NCI-H2081 treated with DMSO at 0.1 percent for 48 hours (cell line): ENCODE data around the gene UBN1.

Experiments used
- DNase-seq: peaks from one replicate; lab custom pipeline; 2025; lab: John Stamatoyannopoulos, UW

The UBN1 gene, protein sequence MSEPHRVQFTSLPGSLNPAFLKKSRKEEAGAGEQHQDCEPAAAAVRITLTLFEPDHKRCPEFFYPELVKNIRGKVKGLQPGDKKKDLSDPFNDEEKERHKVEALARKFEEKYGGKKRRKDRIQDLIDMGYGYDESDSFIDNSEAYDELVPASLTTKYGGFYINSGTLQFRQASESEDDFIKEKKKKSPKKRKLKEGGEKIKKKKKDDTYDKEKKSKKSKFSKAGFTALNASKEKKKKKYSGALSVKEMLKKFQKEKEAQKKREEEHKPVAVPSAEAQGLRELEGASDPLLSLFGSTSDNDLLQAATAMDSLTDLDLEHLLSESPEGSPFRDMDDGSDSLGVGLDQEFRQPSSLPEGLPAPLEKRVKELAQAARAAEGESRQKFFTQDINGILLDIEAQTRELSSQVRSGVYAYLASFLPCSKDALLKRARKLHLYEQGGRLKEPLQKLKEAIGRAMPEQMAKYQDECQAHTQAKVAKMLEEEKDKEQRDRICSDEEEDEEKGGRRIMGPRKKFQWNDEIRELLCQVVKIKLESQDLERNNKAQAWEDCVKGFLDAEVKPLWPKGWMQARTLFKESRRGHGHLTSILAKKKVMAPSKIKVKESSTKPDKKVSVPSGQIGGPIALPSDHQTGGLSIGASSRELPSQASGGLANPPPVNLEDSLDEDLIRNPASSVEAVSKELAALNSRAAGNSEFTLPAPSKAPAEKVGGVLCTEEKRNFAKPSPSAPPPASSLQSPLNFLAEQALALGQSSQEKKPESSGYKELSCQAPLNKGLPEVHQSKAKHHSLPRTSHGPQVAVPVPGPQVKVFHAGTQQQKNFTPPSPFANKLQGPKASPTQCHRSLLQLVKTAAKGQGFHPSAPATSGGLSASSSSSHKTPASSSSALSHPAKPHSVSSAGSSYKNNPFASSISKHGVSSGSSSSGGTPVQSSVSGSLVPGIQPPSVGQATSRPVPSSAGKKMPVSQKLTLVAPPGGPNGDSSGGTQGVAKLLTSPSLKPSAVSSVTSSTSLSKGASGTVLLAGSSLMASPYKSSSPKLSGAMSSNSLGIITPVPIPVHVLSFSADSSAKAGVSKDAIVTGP (N-terminal part only)

DNA sequence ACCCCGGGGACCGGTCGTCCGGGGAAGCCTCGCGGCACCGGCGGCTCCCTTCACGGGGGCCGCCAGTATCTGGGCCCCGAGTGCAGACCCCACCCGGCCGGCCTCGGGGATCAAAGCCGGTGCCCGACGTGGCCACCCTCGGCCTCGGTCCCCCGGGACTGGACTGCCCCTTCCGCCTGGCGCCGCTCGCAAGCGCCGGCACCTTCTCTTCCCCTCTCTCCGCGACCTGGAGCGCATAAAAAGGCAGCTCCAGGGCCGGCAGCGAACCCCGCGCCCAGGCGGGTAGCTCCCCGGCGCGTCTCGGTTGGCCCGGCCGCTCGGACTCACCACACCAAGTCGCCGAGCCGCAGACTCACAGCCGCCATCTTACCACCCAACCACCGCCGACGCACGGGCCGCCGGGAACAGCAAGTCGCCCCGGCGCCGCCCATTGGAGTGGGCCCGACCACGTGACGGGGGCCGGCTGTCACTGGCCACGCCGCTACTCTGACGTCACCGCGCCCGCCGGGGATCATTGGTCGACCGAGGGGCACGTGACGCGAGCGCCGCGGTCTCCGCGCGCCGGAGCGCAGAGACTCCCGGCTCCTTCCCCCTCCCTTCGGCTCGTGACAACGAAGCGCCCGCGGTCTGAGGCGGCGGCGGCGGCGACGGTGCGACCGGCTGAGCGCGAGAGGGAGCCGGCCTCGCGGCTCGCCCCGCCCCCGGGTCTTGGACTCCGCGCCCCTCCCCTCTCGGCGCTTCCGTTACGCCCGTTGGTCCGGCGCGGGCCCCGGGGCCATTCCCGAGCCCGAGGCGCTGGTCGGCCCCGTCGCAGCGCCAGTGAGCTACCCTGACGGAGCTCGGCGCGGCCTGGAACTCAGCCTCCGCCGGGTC, at the start of gene UBN1, which contains the start of gene GLYR1:
UBN1 (plus strand) TSS at position 581 of the 873 bp plus-strand sequence. CDS start 5,437 bp downstream, outside the sequence.
GLYR1 (minus strand) TSS at position 388 of the 873 bp plus-strand sequence; CDS start at position 365, 23 bp downstream.
- peak; percentile 87 for DNase-seq

DNA sequence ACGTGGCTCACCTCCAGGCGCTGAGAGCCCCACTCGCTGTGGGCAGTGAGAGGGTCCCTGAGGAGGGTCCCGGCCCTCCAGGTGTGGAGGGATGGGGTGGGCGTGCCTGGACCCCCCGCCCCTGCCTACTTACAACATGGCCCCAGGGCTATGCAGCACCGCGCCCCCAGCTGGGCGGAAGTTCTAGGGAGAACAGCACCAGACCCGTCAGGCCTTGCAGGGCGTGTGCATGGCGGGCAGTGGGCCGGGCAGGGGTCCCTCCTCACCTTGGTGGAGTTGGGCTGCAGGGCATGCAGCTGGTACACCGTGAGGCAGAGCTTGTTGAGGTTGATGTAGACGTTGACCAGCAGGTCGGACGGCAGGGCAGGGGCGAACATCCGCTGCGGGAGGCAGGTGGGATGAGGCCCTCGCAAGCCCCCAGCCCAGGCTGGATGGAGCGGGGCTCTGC, 49.5 kb upstream of the UBN1 start:
- no peak for DNase-seq

DNA sequence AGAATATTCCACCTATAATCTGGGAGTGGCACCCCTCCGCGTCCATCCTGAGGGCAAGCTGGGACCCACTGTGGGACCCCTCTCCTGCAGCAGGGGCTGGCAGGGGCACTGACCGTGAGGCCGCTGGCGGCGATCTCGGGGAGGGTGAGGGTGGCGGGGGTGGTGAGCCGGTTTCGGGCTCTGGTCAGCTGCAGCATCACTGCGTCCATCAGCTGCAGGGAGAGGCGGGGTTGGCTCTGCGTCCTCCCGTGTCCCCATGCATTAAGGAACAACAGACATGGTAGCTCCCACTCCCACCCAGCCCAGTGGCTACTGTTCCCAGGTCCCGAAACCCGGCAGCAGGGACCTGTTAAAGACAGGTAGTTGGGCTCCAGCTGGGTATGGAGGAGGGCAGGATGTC, 48.8 kb upstream of the UBN1 start:
- no peak for DNase-seq

DNA sequence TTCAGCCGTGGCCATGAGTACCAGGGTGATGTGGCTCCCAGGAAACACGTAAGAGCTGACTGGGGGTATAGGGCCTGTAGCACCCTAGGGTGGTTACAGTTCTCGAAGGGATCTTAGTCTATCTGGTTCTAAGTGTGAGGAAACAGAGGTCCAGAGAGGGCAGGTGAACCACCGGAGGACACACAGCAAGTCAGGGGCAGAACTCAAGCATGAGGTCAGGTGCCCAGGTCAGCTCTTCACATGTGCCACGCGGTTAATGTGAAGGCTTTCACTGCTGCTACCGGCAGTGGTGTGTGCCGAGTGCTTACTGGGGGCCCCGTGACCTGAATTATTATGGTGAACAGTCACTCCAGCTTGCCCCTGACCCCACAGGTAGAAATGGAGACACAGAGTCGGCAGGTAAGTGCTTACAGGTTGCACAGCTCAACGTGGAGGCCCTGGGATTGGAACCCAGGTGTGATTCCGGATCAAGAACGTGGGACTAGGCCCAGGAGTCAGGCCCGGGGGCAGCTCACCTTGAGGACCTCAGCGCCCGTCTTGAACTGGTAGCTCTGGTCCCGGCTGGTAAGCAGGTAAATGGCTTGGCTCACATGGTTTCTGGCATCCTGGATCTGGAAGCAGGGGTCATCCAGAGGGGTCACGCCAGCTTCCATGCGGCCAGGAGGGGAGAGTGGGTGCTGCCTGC, 48.0 kb upstream of the UBN1 start:
- no peak for DNase-seq

DNA sequence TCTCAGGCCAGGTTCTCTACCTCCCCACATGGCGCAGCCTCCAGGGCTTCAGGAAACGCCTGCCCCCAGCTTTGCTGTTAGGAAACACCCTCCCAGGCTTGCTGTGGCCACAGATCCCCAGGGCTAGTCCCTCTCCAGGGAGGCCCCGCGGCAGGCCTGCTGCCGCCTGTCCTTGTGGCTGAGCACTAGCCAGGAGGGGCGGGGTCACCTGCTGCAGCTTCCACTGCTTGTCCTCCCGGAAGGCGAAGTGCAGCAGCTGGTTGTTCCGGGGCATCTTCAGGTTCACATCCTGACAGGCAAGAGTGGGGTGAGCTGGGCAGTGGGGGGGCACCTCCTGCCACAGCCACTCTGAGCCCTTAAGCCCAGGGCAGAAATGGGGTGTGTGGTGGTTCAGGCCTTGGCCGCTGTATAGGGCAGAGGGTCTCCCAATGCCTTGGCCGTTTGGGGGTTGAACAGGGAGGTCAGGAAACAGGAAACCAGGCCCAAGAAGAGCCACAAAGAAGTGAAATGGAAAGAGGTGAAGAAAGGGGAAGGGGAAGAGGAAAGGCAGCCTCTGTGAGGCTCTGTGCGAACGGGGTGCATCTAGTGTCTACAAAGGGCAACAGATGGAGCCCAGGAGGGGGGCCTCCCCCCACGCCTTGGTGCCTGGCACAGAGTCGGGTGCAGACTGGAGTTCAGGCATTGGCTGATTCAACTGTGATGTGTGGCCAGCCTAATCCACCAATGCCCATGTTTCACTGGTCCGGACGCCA, 46.8 kb upstream of the UBN1 start:
- DNase-seq, result no peak

DNA sequence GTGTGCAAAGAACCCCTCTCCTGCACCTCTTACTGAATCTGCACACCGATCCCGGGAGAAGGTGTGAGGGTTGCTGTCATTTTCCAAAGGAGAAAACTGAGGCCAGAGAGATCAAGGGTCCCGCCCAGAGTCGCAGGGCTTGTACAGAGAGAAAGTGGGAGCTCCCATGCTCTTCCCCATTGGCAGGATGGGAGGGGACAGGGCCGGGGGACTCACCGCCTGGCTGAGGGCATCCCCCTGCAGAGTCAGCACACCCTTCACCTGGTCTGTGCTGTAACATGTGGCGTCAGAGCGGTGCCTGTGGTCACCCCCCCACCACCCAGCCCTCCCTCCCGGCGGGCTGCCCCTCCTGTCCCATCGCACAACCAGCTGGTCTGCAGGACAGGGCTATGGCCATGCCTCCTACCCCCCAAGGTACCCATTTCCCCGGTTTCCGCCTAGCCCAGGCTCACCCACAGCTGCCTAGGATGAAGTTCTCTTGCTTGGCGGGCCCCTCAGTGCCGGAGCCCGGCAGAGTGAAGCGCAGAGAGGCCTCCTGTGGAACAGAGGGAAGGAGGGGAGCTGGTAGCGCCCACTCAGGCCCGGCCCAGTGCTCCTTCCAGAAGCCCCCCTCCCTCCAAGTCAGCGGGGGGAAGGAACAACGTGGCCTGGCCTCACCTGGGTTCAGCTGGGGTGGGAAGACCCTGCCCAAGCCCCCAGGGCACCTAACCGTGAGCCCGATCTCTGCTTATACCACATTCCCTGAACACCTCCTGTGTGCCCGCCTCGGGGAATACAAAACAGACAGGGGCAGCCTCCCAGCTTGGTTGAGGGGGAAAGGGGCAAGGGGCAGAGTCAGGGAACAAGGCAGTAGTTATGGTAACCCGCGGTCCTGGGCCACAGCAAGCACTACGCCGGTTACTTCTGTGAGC, 46.0 kb upstream of the UBN1 start:
- DNase-seq, result no peak

DNA sequence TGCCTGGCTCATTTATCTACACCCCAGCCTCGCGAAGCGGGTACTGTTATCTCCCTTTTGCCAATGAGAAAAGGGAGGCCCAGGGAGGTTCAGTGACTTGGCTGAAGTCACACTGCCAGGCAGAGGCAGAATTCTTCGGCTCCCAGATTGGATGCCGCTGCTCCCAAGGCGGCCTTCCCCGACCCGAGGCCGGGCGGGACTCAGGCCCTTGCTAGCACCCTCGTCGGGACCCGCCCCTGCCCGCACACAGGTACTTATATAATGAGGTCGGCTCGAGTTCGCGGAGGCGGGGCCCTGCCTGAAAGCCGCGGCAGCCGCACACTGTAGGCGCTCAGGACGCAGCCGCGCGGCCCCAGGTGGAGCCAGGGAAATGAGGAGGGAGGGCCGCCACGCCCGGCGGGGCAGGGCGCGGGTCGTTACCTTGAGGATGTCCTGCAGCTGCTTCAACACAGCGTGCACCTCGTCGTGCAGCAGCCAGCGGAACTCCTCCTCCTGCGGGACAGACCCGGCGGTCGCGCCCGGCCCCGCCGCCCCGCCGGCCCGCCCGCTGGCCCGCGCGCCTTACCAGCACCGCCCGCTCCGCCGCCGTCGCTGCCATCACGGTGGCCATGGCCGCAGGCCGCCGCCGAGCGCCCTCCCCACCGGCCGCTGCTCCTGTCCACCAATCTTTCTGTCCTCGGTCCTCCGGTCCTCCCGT, 45.2 kb upstream of the UBN1 start, which contains the start of gene ROGDI:
ROGDI (minus strand) TSS at position 672 of the 697 bp plus-strand sequence; CDS start at position 610, 62 bp downstream.
- DNase-seq, result peak; percentile 37

DNA sequence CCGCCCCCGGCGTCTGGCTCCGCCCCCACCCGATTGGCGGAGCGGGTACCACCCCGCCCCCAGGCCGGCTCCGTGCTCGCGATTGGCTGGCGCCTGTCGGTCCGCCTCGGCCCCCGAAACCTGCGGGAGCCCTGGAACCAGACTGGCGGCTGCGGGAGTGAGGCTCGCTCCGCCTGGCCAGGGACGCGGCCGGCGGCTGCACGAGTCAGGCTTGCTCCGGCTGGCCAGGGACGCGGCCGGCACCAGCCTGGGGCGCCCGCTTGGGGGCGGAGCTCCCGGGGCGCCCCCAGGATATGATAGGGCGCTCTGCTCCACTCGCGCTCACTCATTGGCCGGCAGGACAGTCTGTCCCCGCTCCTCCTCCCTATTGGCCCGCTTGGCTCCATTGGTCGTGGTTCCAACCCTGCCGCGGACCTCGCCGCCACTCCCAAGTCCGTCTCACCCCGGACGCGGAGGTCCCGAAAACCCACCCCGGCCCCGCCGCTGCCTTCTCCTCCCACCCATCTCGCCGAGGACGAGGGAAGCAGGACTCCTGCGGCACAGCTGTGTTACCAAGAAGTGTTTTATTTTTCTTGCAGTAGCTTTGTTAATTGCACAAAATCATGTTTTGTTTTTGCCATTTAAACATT, 44.5 kb upstream of the UBN1 start:
- peak; percentile 70 for DNase-seq

DNA sequence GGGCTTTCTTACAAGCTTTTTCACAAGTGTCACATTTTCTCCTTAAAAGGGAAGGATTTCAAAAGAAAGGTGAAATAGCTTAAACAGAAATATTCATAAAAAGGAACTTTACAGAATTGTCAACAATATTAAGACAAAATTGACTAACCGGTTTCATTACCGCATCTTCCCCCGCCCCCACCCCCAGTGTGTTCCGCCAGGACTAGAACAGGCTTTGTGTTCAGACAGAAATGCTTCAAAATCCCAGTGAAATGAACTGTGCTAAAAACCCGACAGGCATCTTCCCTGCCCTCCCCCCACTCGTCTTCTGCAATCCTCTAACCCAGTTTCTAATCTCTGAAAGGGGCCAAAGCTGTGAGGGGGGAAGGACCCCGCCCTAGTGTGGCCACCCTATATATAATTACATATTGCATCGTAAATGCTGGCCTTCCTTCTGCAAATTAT, 43.9 kb upstream of the UBN1 start:
- DNase-seq, result no peak

DNA sequence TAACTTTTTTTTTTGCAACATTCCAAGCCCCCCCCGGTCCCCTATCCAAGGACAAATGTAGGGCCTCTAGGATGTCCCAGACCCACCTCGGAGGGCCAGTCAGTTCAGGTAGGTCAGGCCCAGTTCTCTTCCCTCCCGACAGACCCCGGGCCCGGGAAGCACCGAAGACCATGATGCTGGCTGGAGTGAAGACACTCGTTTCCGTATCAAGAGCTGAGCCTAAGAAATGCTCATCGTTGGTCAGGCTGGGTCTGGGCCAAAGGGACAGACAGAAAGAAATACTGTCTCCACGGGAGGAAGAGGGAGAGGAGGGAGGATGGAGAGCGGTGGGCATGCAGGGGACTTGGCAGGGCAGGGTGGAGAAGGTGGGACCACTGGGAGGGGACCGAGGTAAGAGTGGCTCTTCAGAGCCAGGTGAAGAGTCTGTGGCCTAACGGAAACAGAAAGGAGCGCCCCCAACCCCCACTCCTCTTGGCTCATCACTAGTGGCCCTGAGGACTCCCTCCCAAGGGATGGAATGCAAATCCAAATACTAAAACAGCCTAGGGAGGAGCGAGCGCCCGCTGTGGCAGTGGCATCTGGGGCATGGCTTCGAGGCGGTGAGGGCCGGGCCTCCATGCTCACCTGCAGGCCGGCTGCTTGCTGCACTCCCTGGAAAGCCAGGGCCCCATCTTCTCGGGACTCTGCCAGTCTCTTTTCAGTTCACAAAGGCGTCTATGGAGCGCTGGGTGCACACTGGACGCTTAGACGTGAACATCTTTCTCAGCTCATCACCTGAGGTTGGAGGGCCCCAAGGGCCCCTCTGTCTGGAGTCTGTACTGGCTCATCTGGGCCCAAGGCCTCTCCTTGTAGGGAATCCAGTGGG, 43.2 kb upstream of the UBN1 start:
- DNase-seq, result no peak

DNA sequence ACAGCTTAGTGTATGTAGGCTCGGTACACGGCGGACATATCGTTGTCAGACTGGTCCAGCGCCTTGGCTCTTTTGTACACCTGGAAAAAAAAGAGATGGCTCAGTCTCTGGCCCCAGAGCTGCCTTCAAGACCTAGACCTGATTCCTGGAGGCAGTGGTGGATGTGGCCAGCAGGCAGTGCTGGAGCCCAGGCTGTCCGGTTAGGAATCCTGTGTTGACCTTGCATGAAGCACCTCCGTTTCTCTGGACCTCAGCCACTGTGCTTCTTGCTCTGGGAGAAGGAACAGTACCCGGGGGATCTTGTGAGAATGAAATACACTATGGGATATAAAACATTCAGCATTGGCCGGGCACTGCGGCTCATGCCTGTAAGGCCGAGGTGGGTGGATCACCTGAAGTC, 42.0 kb upstream of the UBN1 start:
- no peak for DNase-seq

DNA sequence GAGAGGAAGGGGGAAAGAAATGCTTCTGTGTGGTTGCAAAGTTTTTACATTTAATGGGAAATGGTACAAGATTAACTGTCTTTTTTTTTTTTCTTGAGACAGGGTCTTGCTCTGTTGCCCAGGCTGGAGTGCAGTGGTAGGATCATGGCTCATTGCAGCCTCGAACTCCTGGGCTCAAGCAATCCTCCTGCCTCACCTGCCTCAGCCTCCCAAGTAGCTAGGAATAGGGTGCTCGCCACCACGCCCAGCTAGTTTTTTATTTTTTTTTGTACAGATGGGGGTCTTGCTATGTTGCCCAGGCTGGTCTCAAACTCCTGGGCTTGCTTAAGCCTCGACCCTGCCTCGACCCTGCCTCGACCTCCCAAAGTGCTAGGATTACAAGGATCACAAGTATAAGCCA, 41.0 kb upstream of the UBN1 start:
- DNase-seq, result no peak

DNA sequence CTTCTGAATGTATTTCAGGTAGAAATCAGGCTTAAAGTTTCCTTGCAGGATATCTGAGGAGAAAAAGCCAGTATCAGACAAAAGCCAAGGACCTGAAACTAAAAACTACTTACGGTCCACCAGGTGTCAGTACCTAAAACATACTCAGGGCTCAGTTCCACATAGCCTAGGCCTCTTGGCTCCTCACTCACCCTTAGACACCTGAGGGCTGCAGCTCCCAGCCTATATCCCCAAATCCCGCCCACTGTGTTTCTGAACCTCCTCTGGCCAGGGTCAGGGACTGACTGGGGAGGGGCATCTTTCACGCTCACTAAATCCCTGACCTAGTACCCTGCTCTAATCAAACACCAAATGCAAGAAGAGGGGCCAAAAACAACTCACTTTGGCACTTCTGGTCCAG, 36.0 kb upstream of the UBN1 start:
- DNase-seq, result no peak

DNA sequence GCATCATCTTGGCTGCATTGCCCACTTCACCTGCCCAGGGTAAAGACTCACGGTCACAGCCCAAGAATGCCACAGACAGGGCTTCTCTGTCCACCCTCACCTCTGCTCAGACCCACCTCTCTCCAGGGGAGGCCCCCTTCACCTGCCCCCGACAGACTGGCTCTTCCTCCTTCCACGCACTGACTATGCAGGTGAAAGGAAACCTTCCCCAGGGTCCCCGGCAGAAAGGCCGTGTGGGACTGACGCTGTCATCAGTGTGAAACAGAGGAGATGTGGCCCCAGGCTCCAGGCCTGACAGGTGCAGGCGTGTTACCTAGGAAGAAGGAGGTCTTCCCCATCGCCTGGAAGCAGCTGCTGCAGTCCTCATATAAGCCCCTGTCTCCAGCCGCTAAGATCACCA, 35.5 kb upstream of the UBN1 start:
- DNase-seq, result no peak

DNA sequence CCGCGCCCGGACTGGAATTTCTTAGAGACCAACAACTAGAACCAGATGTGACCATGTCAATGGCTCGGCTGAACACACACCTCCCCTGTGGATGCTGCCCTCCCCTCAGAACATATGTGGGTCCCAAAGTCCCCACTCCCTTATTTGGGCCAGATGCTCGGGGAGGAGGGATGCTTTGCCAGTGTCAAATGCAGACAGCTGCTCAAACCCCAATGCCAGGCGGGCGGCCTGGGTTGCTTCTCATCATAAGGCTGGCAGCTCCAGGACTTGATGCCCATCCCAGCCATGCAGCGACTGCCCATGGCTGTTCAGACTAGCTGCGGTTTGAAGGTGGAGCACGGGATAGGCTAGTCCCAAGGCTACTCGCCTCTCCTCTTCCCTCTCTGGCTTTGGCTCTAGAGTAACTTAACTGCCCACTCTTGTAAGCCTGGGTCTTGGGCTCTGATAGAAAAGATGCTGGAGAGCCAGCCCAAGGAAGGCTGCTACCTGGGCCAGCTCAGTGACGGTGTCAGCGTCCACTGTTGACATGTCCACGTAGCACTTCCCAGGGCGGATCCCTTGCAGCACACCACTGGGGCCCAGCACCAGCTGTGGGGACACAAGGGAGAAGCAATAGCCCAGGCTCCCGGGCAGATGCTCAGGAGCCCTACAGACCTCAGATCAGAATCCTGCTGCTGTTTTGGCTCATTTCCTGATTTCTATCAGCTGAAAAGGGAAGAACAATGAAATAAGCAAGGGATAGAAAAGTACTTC, 33.9 kb upstream of the UBN1 start:
- DNase-seq, result no peak

DNA sequence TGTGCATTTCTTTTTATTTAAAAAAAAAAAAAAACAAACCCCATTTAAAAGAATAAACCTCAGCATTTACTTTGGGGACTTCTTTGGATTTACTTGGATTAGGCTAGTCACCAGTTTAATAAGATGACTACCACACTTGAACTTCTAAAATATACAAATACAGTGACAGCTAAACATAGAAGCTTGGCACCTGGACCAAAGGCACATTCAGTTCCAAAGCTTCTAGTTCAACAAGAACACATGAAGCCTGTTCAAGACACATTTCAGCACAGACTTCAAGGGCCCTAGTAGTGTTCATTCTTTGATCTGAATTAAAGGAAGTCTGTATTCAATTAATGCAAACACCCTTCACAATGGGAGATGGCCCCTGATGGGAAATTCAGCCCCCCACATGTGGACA, 33.2 kb upstream of the UBN1 start:
- DNase-seq, result no peak
